Spleen (tissue), 7 donors: ENCODE measurements around the gene UIMC1.

Source experiments
- POLR2A ChIP-seq, 3 donors: fragments of 450-650 bp; IDR thresholded peaks; one replicate each; pipeline ENCODE4 v1.5.1; 2017; ENCODE audit warnings: antibody characterized with exemption in 3 of 3, mild to moderate bottlenecking in 1 of 3
- POLR2AphosphoS5 ChIP-seq, 3 donors: sonication (generic); formaldehyde crosslinking; IDR thresholded peaks; one replicate each; pipeline ENCODE4 v1.5.1; 2017; ENCODE audit warnings: antibody characterized with exemption in 3 of 3
- TF ChIP-seq, protein P1 (sequence below), 11 experiments: fragments of 200-600 bp in 7 of 11; fragments of 450-650 bp in 4 of 11; sonication (generic) in 4 of 11; IDR thresholded peaks in 8 of 11; conservative IDR thresholded peaks in 3 of 11; 1 replicate in 7 of 11; 2 replicates in 4 of 11; pipeline versions ENCODE4 v1.4.0 to v1.8.0; 2016 to 2021; ENCODE audit warnings: antibody characterized with exemption in 11 of 11, inconsistent platforms in 4 of 11, mild to moderate bottlenecking in 1 of 11
- donor health status: DM: no; HTN: no; CAD: no; lungs with moderate emphysema.
- donor health status: DM: no; HTN: no; CAD: no.
- donor health status: DM: no; HTN: no; CAD: no.

- no peak for TF ChIP-seq POLR2A (IDR thresholded peaks at IDR 0.05)
- TF ChIP-seq, protein P1, sequence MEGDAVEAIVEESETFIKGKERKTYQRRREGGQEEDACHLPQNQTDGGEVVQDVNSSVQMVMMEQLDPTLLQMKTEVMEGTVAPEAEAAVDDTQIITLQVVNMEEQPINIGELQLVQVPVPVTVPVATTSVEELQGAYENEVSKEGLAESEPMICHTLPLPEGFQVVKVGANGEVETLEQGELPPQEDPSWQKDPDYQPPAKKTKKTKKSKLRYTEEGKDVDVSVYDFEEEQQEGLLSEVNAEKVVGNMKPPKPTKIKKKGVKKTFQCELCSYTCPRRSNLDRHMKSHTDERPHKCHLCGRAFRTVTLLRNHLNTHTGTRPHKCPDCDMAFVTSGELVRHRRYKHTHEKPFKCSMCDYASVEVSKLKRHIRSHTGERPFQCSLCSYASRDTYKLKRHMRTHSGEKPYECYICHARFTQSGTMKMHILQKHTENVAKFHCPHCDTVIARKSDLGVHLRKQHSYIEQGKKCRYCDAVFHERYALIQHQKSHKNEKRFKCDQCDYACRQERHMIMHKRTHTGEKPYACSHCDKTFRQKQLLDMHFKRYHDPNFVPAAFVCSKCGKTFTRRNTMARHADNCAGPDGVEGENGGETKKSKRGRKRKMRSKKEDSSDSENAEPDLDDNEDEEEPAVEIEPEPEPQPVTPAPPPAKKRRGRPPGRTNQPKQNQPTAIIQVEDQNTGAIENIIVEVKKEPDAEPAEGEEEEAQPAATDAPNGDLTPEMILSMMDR (IDR thresholded peaks at IDR 0.05 in 8 of 11, conservative IDR thresholded peaks at IDR 0.05 in 3 of 11): no peak
- no peak for TF ChIP-seq POLR2AphosphoS5 (IDR thresholded peaks at IDR 0.05)
Observed at GRCh38 chr5:176996780-176997179, 9.8 kb downstream of the UIMC1 start.
